Keratinocyte (primary cell): ENCODE measurements around the gene RAPGEF1. TPM values are rescaled to one million over a fixed set of nuclear protein-coding genes. Genes with fewer than 3 reads are reported as not detected.

Source experiments
- DNase-seq: peaks from one replicate; pipeline ENCODE4 v3.0.0-alpha.2; 2011; ENCODE audit warnings: low read depth, missing footprints, low spot score
- FAIRE-seq: peaks from 2 replicates; lab custom pipeline; 2011; peaks lifted over from hg19 to GRCh38; lab: Jason Lieb, UNC
- H2AFZ ChIP-seq: 2 replicates; pipeline ENCODE4 v1.6.0; 2012; ENCODE audit warnings: low read length, control low read depth, inconsistent platforms; ENCODE audit not compliant: control insufficient read depth
- H3K27ac ChIP-seq: 2 replicates; pipeline ENCODE4 v1.5.1; 2011; ENCODE audit warnings: low read length; ENCODE audit not compliant: control insufficient read depth, insufficient read depth
- H3K27me3 ChIP-seq: 3 replicates; pipeline ENCODE4 v1.6.0; 2011; ENCODE audit warnings: low read length; ENCODE audit not compliant: control insufficient read depth, insufficient read depth; ENCODE audit errors: extremely low read depth
- H3K36me3 ChIP-seq, 2 experiments: 2 replicates in 1 of 2; 3 replicates in 1 of 2; pipeline ENCODE4 v1.5.1; 2011; ENCODE audit warnings: low read length in 2 of 2, mild to moderate bottlenecking in 1 of 2; ENCODE audit not compliant: control insufficient read depth in 2 of 2, insufficient read depth in 2 of 2; ENCODE audit errors: extremely low read depth in 1 of 2
- H3K4me1 ChIP-seq: 3 replicates; pipeline ENCODE4 v1.5.1; 2011; ENCODE audit warnings: low read length; ENCODE audit not compliant: control insufficient read depth, insufficient read depth; ENCODE audit errors: extremely low read depth
- H3K4me2 ChIP-seq: 3 replicates; pipeline ENCODE4 v1.6.0; 2011; ENCODE audit warnings: low read depth, low read length; ENCODE audit not compliant: control insufficient read depth, insufficient read depth; ENCODE audit errors: extremely low read depth
- H3K4me3 ChIP-seq, 3 experiments: fragments of 200-600 bp in 1 of 3; sonication (generic) in 1 of 3; 2 replicates in 2 of 3; 3 replicates in 1 of 3; pipeline ENCODE4 v1.5.1; 2011 to 2016; ENCODE audit warnings: low read length in 3 of 3, mild to moderate bottlenecking in 3 of 3, control low read depth in 2 of 3, inconsistent platforms in 1 of 3, low read depth in 1 of 3, mixed read lengths in 1 of 3, mixed run types in 1 of 3, moderate library complexity in 1 of 3; ENCODE audit not compliant: control insufficient read depth in 2 of 3, insufficient read depth in 2 of 3; ENCODE audit errors: extremely low read depth in 1 of 3
- H3K79me2 ChIP-seq: 2 replicates; pipeline ENCODE4 v1.6.0; 2012; ENCODE audit warnings: low read length; ENCODE audit not compliant: control insufficient read depth, insufficient read depth
- H3K9ac ChIP-seq: 3 replicates; pipeline ENCODE4 v1.6.0; 2011; ENCODE audit warnings: low read length; ENCODE audit not compliant: control insufficient read depth, insufficient read depth; ENCODE audit errors: extremely low read depth
- H3K9me1 ChIP-seq: 3 replicates; pipeline ENCODE4 v1.6.0; 2011; ENCODE audit warnings: low read length; ENCODE audit not compliant: control insufficient read depth, insufficient read depth; ENCODE audit errors: extremely low read depth
- H3K9me3 ChIP-seq: 2 replicates; pipeline ENCODE4 v1.5.1; 2012; ENCODE audit warnings: low read depth, low read length; ENCODE audit not compliant: control insufficient read depth
- H4K20me1 ChIP-seq: 3 replicates; pipeline ENCODE4 v1.6.0; 2011; ENCODE audit warnings: low read length; ENCODE audit not compliant: control insufficient read depth, insufficient read depth; ENCODE audit errors: extremely low read depth
- CTCF ChIP-seq, 3 experiments: IDR thresholded peaks in 1 of 3; conservative IDR thresholded peaks in 1 of 3; optimal IDR thresholded peaks in 1 of 3; 2 replicates in 2 of 3; 3 replicates in 1 of 3; pipeline versions ENCODE3 to v1.5.1; 2011; ENCODE audit warnings: low read length in 3 of 3, mild to moderate bottlenecking in 3 of 3, moderate library complexity in 2 of 3, control low read depth in 1 of 3, inconsistent platforms in 1 of 3; ENCODE audit not compliant: insufficient read depth in 2 of 3; ENCODE audit errors: extremely low read depth in 1 of 3
- EZH2 ChIP-seq: IDR thresholded peaks from one replicate; pipeline ENCODE4 v1.6.1; 2012; ENCODE audit warnings: inconsistent platforms, mild to moderate bottlenecking, low read length, moderate library complexity
- dilution Hi-C: fragments of 300-500 bp; cut with MboI; formaldehyde crosslinking; loops from one replicate; pipeline ENCODE4 v1.7.0; 2020; ENCODE audit warnings: low sequenced_read_pairs; ENCODE audit not compliant: extremely low pct_ligation_motif_present
- polyA plus RNA-seq, 5 experiments: library from polyadenylated mRNA; depleted of rRNA in 3 of 5; stranded (reverse) in 3 of 5; stranded (forward) in 1 of 5; unstranded in 1 of 5; fragments of >200 nt; gene quantifications; 1 replicate in 1 of 5; 2 replicates in 3 of 5; 3 replicates in 1 of 5; pipeline versions ENCODE4 v1.2.1 to v1.2.3, GENCODE V29; 2011 to 2012; ENCODE audit warnings: missing spikeins in 2 of 5, low read depth in 1 of 5, low replicate concordance in 1 of 5

Gene RAPGEF1
- polyA plus RNA-seq, 1 donor (not counting 4 experiments of a cell fraction or from before 2014, with no cell fraction given) = 18.5 TPM

- Histone ChIP-seq H3K27ac (no peak overlapping the region), H3K9ac (no peak overlapping the region), H3K9me3 (no peaks in the 10 kb centered on the region), H4K20me1 (peaks cover 5% of the 10 kb centered on the region), H3K4me3 (no peak overlapping the region), H3K27me3 (no peaks in the 10 kb centered on the region), H3K36me3 (no peaks in the 10 kb centered on the region), H3K79me2 (peaks cover 42% of the 10 kb centered on the region), H3K9me1 (peaks cover 2% of the 10 kb centered on the region), H2AFZ (no peak overlapping the region), H3K4me1 (peaks cover 46% of the 10 kb centered on the region), H3K4me2 (no peak overlapping the region)
- FAIRE-seq (no peak), DNase-seq (no peak)
- TF ChIP-seq EZH2 = no peak
- TF ChIP-seq CTCF (optimal IDR thresholded peaks at IDR 0.05 in 1 of 3, IDR thresholded peaks at IDR 0.05 in 1 of 3, conservative IDR thresholded peaks at IDR 0.05 in 1 of 3; ENCODE audit: extremely low read depth in 1 of 3, insufficient read depth in 2 of 3, low read length in 3 of 3) = no peak
- dilution Hi-C loops = no loop called here
Measured at GRCh38 chr9:131700765-131701435, 39.0 kb downstream of the RAPGEF1 start.

- no peak overlapping the region for H2AFZ ChIP-seq
- TF ChIP-seq CTCF (optimal IDR thresholded peaks at IDR 0.05 in 1 of 3, IDR thresholded peaks at IDR 0.05 in 1 of 3, conservative IDR thresholded peaks at IDR 0.05 in 1 of 3; ENCODE audit: extremely low read depth in 1 of 3, insufficient read depth in 2 of 3, low read length in 3 of 3) (no peak), EZH2 (no peak)
- H3K27me3 ChIP-seq = no peaks in the 10 kb centered on the region
- peaks cover 48% of the 10 kb centered on the region for H3K79me2 ChIP-seq
- no peak overlapping the region for H3K9ac ChIP-seq
- dilution Hi-C loops = no loop called here
- H3K4me3 ChIP-seq = no peak overlapping the region
- H4K20me1 ChIP-seq = peaks cover 5% of the 10 kb centered on the region
- H3K4me2 ChIP-seq = no peak overlapping the region
- no peaks in the 10 kb centered on the region for H3K36me3 ChIP-seq
- peaks cover 38% of the 10 kb centered on the region for H3K4me1 ChIP-seq
- DNase-seq (no peak), FAIRE-seq (no peak)
- peaks cover 2% of the 10 kb centered on the region for H3K9me1 ChIP-seq
- no peaks in the 10 kb centered on the region for H3K9me3 ChIP-seq
- no peak overlapping the region for H3K27ac ChIP-seq
Measured at GRCh38 chr9:131700076-131700475, 39.8 kb downstream of the RAPGEF1 start.
